Mononuclear cell (primary cell): ENCODE data around the gene ARHGAP36. TPM values are rescaled to one million over a fixed set of nuclear protein-coding genes. Genes with fewer than 3 reads are reported as not detected.

ENCODE experiments used
- H3K27me3 ChIP-seq: 2 replicates; pipeline ENCODE4 v1.6.0; 2011; ENCODE audit warnings: low read length, control low read depth; ENCODE audit not compliant: insufficient read depth
- H3K4me1 ChIP-seq: 2 replicates; pipeline ENCODE4 v1.5.1; 2011; ENCODE audit warnings: mild to moderate bottlenecking, low read length, control low read depth; ENCODE audit not compliant: insufficient read depth
- H3K4me3 ChIP-seq: 2 replicates; pipeline ENCODE4 v1.5.1; 2011; ENCODE audit warnings: mild to moderate bottlenecking, low read length, moderate library complexity
- H3K9me3 ChIP-seq: 2 replicates; pipeline ENCODE4 v1.5.1; 2011; ENCODE audit warnings: low read depth, mild to moderate bottlenecking, control low read depth, low read length
- total RNA-seq: library from RNA; depleted of rRNA; stranded (reverse); fragments of >200 nt; gene quantifications from one replicate; pipeline ENCODE4 v1.2.3, GENCODE V29; 2012

ARHGAP36 gene
- total RNA-seq, 1 donor, result not detected

GRCh38 chrX:131061306-131061705, 3.2 kb downstream of the ARHGAP36 start:
- Histone ChIP-seq H3K9me3 (no peaks in the 10 kb centered on the region), H3K4me1 (no peaks in the 10 kb centered on the region), H3K27me3 (peaks cover 5% of the 10 kb centered on the region), H3K4me3 (no peak overlapping the region)

GRCh38 chrX:131063613-131064012, 5.5 kb downstream of the ARHGAP36 start:
- Histone ChIP-seq H3K4me1 (no peaks in the 10 kb centered on the region), H3K27me3 (peaks cover 19% of the 10 kb centered on the region), H3K4me3 (no peak overlapping the region), H3K9me3 (no peaks in the 10 kb centered on the region)

GRCh38 chrX:131066237-131066636, 8.1 kb downstream of the ARHGAP36 start:
- Histone ChIP-seq H3K4me1 (no peaks in the 10 kb centered on the region), H3K27me3 (peaks cover 22% of the 10 kb centered on the region), H3K4me3 (no peak overlapping the region), H3K9me3 (no peaks in the 10 kb centered on the region)

GRCh38 chrX:131067216-131067615, 9.1 kb downstream of the ARHGAP36 start:
- no peaks in the 10 kb centered on the region for H3K9me3 ChIP-seq
- H3K4me1 ChIP-seq, result no peaks in the 10 kb centered on the region
- no peak overlapping the region for H3K4me3 ChIP-seq
- peaks cover 22% of the 10 kb centered on the region for H3K27me3 ChIP-seq

- Histone ChIP-seq H3K4me3 (no peak overlapping the region), H3K27me3 (peaks cover 22% of the 10 kb centered on the region), H3K9me3 (no peaks in the 10 kb centered on the region), H3K4me1 (no peaks in the 10 kb centered on the region)
Measured at GRCh38 chrX:131067846-131068745, 9.9 kb downstream of the ARHGAP36 start.

DNA sequence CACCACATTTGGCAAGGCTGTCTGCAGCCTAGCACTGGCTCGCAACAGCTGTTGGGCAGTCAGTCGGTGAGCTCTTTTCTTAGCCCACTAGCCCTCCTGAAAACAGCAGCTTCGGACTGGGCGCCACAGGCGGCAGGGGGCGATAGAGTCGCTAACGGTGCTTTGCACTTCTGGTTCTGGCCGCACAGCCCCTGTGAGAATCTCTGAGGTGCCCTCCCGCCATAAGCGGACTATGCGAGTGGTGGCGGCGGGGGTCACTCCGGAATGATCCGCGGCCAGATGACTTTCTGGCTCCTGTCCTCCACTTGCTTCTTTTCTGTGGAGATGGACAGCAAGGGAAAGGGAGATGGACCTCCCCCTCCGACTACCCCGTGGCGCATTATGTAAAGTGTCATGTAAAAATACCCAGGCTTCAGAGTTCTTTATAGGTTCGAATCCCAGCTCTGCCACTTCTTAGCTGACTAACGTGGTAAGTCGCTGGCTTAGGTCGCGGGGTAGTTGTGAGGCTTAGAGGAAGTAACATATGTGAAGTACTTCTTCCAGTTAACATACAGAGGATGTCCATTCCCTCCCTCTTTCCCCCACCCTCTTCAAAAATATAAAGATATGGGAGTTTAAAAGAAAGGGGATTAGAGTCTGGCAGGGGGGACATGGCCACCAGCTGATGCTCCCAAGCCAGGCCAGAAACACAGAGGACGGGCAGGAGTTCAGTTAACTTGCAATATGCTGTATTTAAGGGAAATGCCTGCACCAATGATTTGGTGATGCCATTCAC, 11.0 kb downstream of the ARHGAP36 start:
- no peaks in the 10 kb centered on the region for H3K9me3 ChIP-seq
- no peak overlapping the region for H3K4me3 ChIP-seq
- H3K4me1 ChIP-seq, result no peaks in the 10 kb centered on the region
- H3K27me3 ChIP-seq, result peaks cover 22% of the 10 kb centered on the region

- Histone ChIP-seq H3K4me3 (no peak overlapping the region), H3K4me1 (no peaks in the 10 kb centered on the region), H3K27me3 (peaks cover 8% of the 10 kb centered on the region), H3K9me3 (no peaks in the 10 kb centered on the region)
Measured at GRCh38 chrX:131072871-131073571, 14.9 kb downstream of the ARHGAP36 start.

DNA sequence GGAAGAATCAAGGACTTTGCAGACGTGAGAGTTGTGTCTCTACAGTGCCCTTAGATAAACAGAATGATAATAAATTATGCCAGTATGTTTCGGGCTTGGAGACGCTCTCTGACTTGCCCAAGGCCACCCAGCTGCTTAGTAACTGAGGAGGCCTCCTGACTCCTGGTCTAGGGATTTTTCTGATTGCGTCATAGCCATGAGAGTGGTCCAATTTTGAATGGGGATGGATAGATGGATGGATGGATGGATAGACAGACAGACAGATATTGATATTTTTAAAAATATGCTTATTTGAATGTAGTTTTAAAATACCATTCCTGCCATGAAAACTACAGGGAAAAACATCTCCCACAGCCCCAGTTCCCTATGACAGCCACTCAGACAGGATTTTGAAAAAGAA, 15.5 kb downstream of the ARHGAP36 start:
- Histone ChIP-seq H3K27me3 (peaks cover 8% of the 10 kb centered on the region), H3K4me3 (no peak overlapping the region)

DNA sequence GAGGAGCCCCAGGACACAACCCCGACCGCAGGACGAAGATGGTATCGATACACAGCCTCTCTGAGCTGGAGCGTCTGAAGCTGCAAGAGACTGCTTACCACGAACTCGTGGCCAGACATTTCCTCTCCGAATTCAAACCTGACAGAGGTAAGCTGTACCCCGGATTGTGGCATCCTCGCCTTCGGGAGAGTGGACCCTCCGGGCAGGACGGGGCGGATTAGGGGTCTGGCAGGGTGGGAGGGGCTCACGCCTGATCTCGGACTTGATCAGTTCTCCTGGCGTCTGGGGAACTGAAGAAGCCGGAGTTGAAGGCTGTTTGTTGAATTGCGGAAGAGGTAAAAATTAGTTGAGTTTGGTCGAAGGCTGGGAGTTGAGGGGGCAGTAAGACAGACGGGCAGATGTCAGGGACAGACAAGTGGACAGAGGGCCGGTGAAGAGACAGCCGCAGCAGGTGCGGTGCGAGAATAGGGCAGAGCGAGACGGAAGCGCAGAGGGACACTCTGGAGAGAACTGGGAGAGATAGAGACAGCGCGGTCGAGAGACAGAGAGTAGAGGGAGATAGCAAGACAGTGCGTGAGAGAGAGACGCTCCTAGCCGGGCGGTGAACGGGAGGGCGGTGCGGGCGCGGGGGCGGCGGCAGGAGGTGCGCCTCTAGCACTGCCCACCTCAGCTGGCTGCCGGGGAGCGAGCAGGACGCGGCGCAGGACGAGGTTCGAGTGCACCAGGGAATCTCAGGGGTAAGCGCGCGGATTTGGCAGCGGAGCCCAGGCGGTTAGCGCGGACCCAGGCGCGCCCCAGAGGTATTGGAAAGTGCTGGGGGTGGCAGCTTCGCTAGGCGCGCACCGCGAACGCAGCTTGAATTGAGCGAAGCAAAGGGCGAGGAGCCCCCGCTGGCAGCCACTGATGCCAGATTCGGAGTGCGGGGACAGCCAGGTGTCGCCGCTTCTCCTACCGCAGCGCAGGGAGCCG, 23.9 kb downstream of the ARHGAP36 start:
- H3K9me3 ChIP-seq, result no peaks in the 10 kb centered on the region
- H3K4me3 ChIP-seq, result no peak overlapping the region
- H3K4me1 ChIP-seq, result no peaks in the 10 kb centered on the region
- peaks cover 16% of the 10 kb centered on the region for H3K27me3 ChIP-seq

More for the DNA sequence above, 15.5 kb downstream of the ARHGAP36 start:
- Histone ChIP-seq H3K4me1 (no peaks in the 10 kb centered on the region), H3K9me3 (no peaks in the 10 kb centered on the region)

DNA sequence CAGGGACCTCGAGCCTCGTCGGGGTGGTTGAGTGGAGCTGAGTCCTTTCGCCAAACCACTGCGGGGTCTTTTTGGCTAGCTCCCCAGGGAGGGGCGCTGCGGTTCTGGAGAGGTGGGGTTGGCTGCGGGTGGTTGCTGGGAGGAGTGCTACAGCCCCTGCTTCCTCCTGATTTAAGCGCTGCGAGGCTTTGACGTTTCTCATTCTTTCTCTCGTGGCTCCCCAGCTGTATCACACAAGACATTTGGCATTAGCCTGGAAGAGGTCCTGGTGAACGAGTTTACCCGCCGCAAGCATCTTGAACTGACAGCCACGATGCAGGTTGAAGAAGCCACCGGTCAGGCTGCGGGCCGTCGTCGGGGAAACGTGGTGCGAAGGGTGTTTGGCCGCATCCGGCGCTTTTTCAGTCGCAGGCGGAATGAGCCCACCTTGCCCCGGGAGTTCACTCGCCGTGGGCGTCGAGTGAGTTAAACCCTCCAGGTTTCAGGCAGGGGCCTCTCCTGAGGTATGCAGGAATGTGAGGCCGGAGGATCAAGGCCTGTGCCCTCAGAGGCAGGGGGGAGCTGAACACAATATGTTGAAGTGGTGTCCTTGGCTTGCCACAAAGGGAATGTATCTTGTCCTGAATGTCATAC, 25.5 kb downstream of the ARHGAP36 start:
- no peaks in the 10 kb centered on the region for H3K9me3 ChIP-seq
- H3K4me1 ChIP-seq, result no peaks in the 10 kb centered on the region
- no peak overlapping the region for H3K4me3 ChIP-seq
- H3K27me3 ChIP-seq, result peaks cover 16% of the 10 kb centered on the region

GRCh38 chrX:131084145-131084544, 26.0 kb downstream of the ARHGAP36 start:
- no peaks in the 10 kb centered on the region for H3K9me3 ChIP-seq
- H3K4me3 ChIP-seq, result no peak overlapping the region
- H3K27me3 ChIP-seq, result peaks cover 16% of the 10 kb centered on the region
- no peaks in the 10 kb centered on the region for H3K4me1 ChIP-seq

DNA sequence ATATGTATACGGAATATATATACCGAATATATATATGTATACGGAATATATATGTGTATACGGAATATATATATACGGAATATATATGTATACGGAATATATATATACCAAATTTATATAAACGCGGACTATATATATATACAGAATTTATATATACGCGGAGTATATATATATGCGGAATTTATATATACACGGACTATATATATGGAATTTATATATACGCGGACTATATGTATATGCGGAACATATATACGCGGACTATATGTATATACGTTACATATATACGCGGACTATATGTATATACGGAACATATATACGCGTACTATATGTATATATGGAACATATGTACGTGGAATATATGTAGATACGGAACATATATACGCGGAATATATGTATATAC, 78.6 kb downstream of the ARHGAP36 start:
- H3K27me3 ChIP-seq, result no peaks in the 10 kb centered on the region
- H3K4me1 ChIP-seq, result no peaks in the 10 kb centered on the region
- H3K9me3 ChIP-seq, result no peaks in the 10 kb centered on the region
- H3K4me3 ChIP-seq, result no peak overlapping the region

GRCh38 chrX:131139072-131139471, 80.9 kb downstream of the ARHGAP36 start:
- H3K4me1 ChIP-seq, result no peaks in the 10 kb centered on the region
- no peaks in the 10 kb centered on the region for H3K9me3 ChIP-seq
- no peak overlapping the region for H3K4me3 ChIP-seq
- H3K27me3 ChIP-seq, result no peaks in the 10 kb centered on the region
